GM23338 (cell line): ENCODE data around the gene RAD50. TPM values are rescaled to one million over a fixed set of nuclear protein-coding genes. Genes with fewer than 3 reads are reported as not detected.
"Not testable (repeated sequence)": the region's sequence is repeated elsewhere in the genome, so short reads cannot be mapped to it uniquely, and the experiment has no call there.

Experiments
- ATAC-seq: fragments of 200-7000 bp; cut with Tn5 transposase; 3 replicates; pipeline ENCODE4 v1.9.1; 2020
- DNase-seq: peaks from one replicate; pipeline ENCODE4 v3.0.0-alpha.2; 2015; ENCODE audit warnings: low spot score
- H2AFZ ChIP-seq: fragments of 200-600 bp; sonication (generic); 2 replicates; pipeline ENCODE4 v1.8.0; 2016; ENCODE audit warnings: antibody characterized with exemption, mild to moderate bottlenecking, moderate library complexity
- H3F3A ChIP-seq: fragments of 200-600 bp; sonication (generic); replicated peaks from 2 replicates; pipeline ENCODE4 v1.8.0; 2017; ENCODE audit warnings: antibody characterized with exemption, mixed run types, low read depth
- H3K27ac ChIP-seq: fragments of 200-600 bp; sonication (generic); 2 replicates; pipeline ENCODE4 v1.6.1; 2016; ENCODE audit warnings: low read depth
- H3K27me3 ChIP-seq: fragments of 200-600 bp; sonication (generic); 2 replicates; pipeline ENCODE4 v1.8.0; 2016; ENCODE audit warnings: mild to moderate bottlenecking, mixed run types, moderate library complexity; ENCODE audit not compliant: insufficient read depth
- H3K36me3 ChIP-seq: fragments of 200-600 bp; sonication (generic); 2 replicates; pipeline ENCODE4 v1.8.0; 2016; ENCODE audit warnings: mild to moderate bottlenecking; ENCODE audit not compliant: insufficient read depth
- H3K4me1 ChIP-seq: fragments of 200-600 bp; sonication (generic); 2 replicates; pipeline ENCODE4 v1.8.0; 2016; ENCODE audit warnings: mild to moderate bottlenecking, moderate library complexity; ENCODE audit not compliant: insufficient read depth
- H3K4me2 ChIP-seq: fragments of 200-600 bp; sonication (generic); 2 replicates; pipeline ENCODE4 v1.7.1; 2017; ENCODE audit warnings: mixed run types
- H3K4me3 ChIP-seq: fragments of 200-600 bp; sonication (generic); 2 replicates; pipeline ENCODE4 v1.6.1; 2016; ENCODE audit warnings: mixed run types
- H3K79me2 ChIP-seq: fragments of 200-600 bp; sonication (generic); replicated peaks from 2 replicates; pipeline ENCODE4 v1.8.0; 2017; ENCODE audit warnings: mild to moderate bottlenecking; ENCODE audit not compliant: insufficient read depth
- H3K9me2 ChIP-seq: fragments of 200-600 bp; sonication (generic); 2 replicates; pipeline ENCODE4 v1.8.0; 2017; ENCODE audit not compliant: insufficient read depth
- H4K20me1 ChIP-seq: fragments of 200-600 bp; sonication (generic); replicated peaks from 2 replicates; pipeline ENCODE4 v1.8.0; 2017; ENCODE audit warnings: mild to moderate bottlenecking; ENCODE audit not compliant: insufficient read depth
- H3K27ac Mint-ChIP-seq: 2 replicates; pipeline ENCODE4 v1.8.0; 2020; ENCODE audit warnings: inconsistent platforms, mild to moderate bottlenecking, moderate library complexity, mixed read lengths
- H3K27me3 Mint-ChIP-seq: 3 replicates; pipeline ENCODE4 v1.8.0; 2022; ENCODE audit warnings: low read depth, mild to moderate bottlenecking, moderate library complexity, mixed read lengths, inconsistent platforms; ENCODE audit not compliant: insufficient read depth, poor library complexity
- H3K36me3 Mint-ChIP-seq: 3 replicates; pipeline ENCODE4 v1.8.0; 2021; ENCODE audit warnings: low read depth, mild to moderate bottlenecking, inconsistent platforms, moderate library complexity, mixed read lengths
- H3K4me1 Mint-ChIP-seq: 3 replicates; pipeline ENCODE4 v1.8.0; 2020; ENCODE audit warnings: mild to moderate bottlenecking, inconsistent platforms, mixed read lengths
- H3K4me3 Mint-ChIP-seq: 3 replicates; pipeline ENCODE4 v1.8.0; 2021; ENCODE audit warnings: moderate library complexity, mild to moderate bottlenecking, inconsistent platforms, mixed read lengths
- H3K9me3 Mint-ChIP-seq: 3 replicates; pipeline ENCODE4 v1.8.0; 2020; ENCODE audit warnings: moderate library complexity, mild to moderate bottlenecking, inconsistent platforms, mixed read lengths
- EZH2 ChIP-seq: fragments of 200-600 bp; sonication (generic); IDR thresholded peaks from one replicate; pipeline ENCODE4 v1.8.0; 2017; ENCODE audit warnings: antibody characterized with exemption, mild to moderate bottlenecking, low read depth; ENCODE audit not compliant: unreplicated experiment
- EZH2phosphoT487 ChIP-seq: fragments of 200-600 bp; sonication (generic); IDR thresholded peaks from one replicate; pipeline ENCODE4 v1.8.1; 2018; ENCODE audit warnings: antibody characterized with exemption; ENCODE audit not compliant: unreplicated experiment
- NANOG ChIP-seq: IDR thresholded peaks from 2 replicates; pipeline ENCODE4 v1.6.1; 2016; ENCODE audit warnings: antibody characterized with exemption, borderline replicate concordance
- STAT1 ChIP-seq: IDR thresholded peaks from one replicate; pipeline ENCODE4 v1.6.1; 2016; ENCODE audit warnings: antibody characterized with exemption; ENCODE audit not compliant: unreplicated experiment
- polyA plus RNA-seq: library from polyadenylated mRNA; unstranded; fragments of >200 nt; fragmentation: Nextera tagmentation; extraction: Ambion mirVana; gene quantifications from 2 replicates; pipeline ENCODE4 v1.2.1, GENCODE V29; 2016
- total RNA-seq: library from RNA; depleted of rRNA; stranded (reverse); fragments of >200 nt; shearing (Covaris generic); gene quantifications from 2 replicates; pipeline ENCODE4 v1.2.3, GENCODE V29; 2014
- TF ChIP-seq, protein P1 (sequence below): IDR thresholded peaks from one replicate; pipeline ENCODE4 v1.6.1; 2018; ENCODE audit warnings: antibody characterized with exemption; ENCODE audit not compliant: unreplicated experiment
- TF ChIP-seq, protein P2 (sequence below): IDR thresholded peaks from 2 replicates; pipeline ENCODE4 v1.6.1; 2016; ENCODE audit warnings: antibody characterized with exemption
- TF ChIP-seq, protein P3 (sequence below), 2 experiments: fragments of 200-600 bp in 1 of 2; sonication (generic) in 1 of 2; conservative IDR thresholded peaks; 2 replicates each; pipeline versions ENCODE4 v1.5.1 to v1.6.1; 2016 to 2017; ENCODE audit warnings: antibody characterized with exemption in 2 of 2, low read depth in 2 of 2, mild to moderate bottlenecking in 2 of 2, moderate library complexity in 1 of 2

The RAD50 gene
- total and polyA plus RNA-seq, 2 experiments from 2014 or later, result 27.0 to 52.2 TPM

DNA sequence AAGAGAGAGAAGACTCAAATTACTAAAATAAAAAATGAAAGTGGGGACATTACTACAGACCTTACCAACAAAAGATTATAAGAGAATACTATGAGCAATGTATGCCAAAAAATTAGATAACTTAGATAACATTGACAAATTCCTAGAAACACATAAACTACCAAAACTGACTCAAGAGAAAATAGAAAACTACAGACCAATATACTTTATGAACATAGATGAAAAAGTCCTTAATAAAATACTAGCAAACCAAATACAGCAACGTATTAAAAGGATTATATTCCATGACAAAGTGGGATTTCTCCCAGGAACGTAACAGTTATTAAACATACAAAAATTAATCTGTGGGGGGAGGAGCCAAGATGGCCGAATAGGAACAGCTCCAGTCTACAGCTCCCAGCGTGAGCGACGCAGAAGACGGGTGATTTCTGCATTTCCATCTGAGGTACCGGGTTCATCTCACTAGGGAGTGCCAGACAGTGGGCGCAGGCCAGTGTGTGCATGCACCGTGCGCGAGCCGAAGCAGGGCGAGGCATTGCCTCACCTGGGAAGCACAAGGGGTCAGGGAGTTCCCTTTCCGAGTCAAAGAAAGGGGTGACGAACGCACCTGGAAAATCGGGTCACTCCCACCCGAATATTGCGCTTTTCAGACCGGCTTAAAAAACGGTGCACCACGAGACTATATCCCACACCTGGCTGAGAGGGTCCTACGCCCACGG lies 43.0 kb upstream of the RAD50 start:
- not testable (repeated sequence) for H3F3A ChIP-seq, H3K4me3 Mint-ChIP-seq, H3K4me1 ChIP-seq, H3K9me2 ChIP-seq, H3K27me3 ChIP-seq, DNase-seq, H4K20me1 ChIP-seq, H3K27ac ChIP-seq, H3K4me2 ChIP-seq, H3K27me3 Mint-ChIP-seq, H3K4me3 ChIP-seq, H3K27ac Mint-ChIP-seq, H3K4me1 Mint-ChIP-seq, H2AFZ ChIP-seq, H3K79me2 ChIP-seq, ATAC-seq, H3K36me3 ChIP-seq
- peaks cover 22% of the 10 kb centered on the region for H3K36me3 Mint-ChIP-seq
- peaks cover 25% of the 10 kb centered on the region; the same call in 2 of the 3 replicates for H3K9me3 Mint-ChIP-seq

DNA sequence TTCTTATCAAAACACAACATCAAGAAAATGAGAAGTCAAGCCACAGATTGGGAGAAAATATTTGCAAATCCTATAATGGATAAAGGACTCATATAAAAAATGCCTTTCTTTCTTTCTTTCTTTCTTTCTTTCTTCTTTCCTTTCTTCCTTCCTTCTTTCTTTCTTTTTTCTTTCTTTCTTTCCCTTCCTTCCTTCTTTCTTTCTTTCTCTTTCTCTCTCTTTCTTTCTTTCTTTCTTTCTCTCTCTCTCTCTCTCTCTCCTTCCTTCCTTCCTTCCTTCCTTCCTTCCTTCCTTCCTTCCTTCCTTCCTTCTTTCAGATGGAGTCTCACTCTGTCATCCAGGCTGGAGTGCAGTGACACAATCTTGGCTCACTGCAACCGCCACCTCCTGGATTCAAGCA lies 34.7 kb upstream of the RAD50 start:
- not testable (repeated sequence) for H3K4me3 ChIP-seq, H3K36me3 ChIP-seq, H3K27ac ChIP-seq, ATAC-seq, H3K79me2 ChIP-seq, H3K27ac Mint-ChIP-seq, H3K27me3 ChIP-seq, H2AFZ ChIP-seq, H3K4me3 Mint-ChIP-seq, H3F3A ChIP-seq, H4K20me1 ChIP-seq, DNase-seq, H3K4me1 Mint-ChIP-seq, H3K9me2 ChIP-seq, H3K36me3 Mint-ChIP-seq, H3K4me2 ChIP-seq, H3K4me1 ChIP-seq
- H3K27me3 Mint-ChIP-seq, result peaks cover 11% of the 10 kb centered on the region
- H3K9me3 Mint-ChIP-seq, result peaks cover 12% of the 10 kb centered on the region; the same call in 2 of the 3 replicates

- Mint-ChIP-seq H3K27me3 (peaks cover 11% of the 10 kb centered on the region), H3K9me3 (peaks cover 12% of the 10 kb centered on the region; the same call in 2 of the 3 replicates)
- not testable (repeated sequence) for H3K36me3 ChIP-seq, H3K36me3 Mint-ChIP-seq, H4K20me1 ChIP-seq, DNase-seq, H3K4me1 ChIP-seq, H3K27me3 ChIP-seq, ATAC-seq, H3K4me3 ChIP-seq, H3K27ac Mint-ChIP-seq, H2AFZ ChIP-seq, H3F3A ChIP-seq, H3K4me2 ChIP-seq, H3K27ac ChIP-seq, H3K9me2 ChIP-seq, H3K4me1 Mint-ChIP-seq, H3K4me3 Mint-ChIP-seq, H3K79me2 ChIP-seq
Measured at GRCh38 chr5:132524877-132525276, 31.9 kb upstream of the RAD50 start.

GRCh38 chr5:132525299-132525724 lies 31.5 kb upstream of the RAD50 start:
- Mint-ChIP-seq H3K27ac (no peak overlapping the region), H3K27me3 (peaks cover 11% of the 10 kb centered on the region), H3K4me3 (no peak overlapping the region), H3K36me3 (no peaks in the 10 kb centered on the region; the same call in 2 of the 3 replicates), H3K4me1 (no peaks in the 10 kb centered on the region), H3K9me3 (peaks cover 8% of the 10 kb centered on the region; the same call in 2 of the 3 replicates)
- Histone ChIP-seq H3K36me3 (no peaks in the 10 kb centered on the region), H3K9me2 (no peaks in the 10 kb centered on the region), H3F3A (no peaks in the 10 kb centered on the region), H2AFZ (no peak overlapping the region), H3K4me2 (no peak overlapping the region), H3K79me2 (no peaks in the 10 kb centered on the region), H3K27ac (no peak overlapping the region), H3K4me1 (no peaks in the 10 kb centered on the region), H3K27me3 (no peaks in the 10 kb centered on the region), H3K4me3 (no peak overlapping the region), H4K20me1 (no peaks in the 10 kb centered on the region)
- no peak for DNase-seq
- ATAC-seq, result no peak
- TF ChIP-seq, protein P1, sequence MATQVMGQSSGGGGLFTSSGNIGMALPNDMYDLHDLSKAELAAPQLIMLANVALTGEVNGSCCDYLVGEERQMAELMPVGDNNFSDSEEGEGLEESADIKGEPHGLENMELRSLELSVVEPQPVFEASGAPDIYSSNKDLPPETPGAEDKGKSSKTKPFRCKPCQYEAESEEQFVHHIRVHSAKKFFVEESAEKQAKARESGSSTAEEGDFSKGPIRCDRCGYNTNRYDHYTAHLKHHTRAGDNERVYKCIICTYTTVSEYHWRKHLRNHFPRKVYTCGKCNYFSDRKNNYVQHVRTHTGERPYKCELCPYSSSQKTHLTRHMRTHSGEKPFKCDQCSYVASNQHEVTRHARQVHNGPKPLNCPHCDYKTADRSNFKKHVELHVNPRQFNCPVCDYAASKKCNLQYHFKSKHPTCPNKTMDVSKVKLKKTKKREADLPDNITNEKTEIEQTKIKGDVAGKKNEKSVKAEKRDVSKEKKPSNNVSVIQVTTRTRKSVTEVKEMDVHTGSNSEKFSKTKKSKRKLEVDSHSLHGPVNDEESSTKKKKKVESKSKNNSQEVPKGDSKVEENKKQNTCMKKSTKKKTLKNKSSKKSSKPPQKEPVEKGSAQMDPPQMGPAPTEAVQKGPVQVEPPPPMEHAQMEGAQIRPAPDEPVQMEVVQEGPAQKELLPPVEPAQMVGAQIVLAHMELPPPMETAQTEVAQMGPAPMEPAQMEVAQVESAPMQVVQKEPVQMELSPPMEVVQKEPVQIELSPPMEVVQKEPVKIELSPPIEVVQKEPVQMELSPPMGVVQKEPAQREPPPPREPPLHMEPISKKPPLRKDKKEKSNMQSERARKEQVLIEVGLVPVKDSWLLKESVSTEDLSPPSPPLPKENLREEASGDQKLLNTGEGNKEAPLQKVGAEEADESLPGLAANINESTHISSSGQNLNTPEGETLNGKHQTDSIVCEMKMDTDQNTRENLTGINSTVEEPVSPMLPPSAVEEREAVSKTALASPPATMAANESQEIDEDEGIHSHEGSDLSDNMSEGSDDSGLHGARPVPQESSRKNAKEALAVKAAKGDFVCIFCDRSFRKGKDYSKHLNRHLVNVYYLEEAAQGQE, result no peak
- no peak for TF ChIP-seq EZH2phosphoT487
- TF ChIP-seq, protein P2, sequence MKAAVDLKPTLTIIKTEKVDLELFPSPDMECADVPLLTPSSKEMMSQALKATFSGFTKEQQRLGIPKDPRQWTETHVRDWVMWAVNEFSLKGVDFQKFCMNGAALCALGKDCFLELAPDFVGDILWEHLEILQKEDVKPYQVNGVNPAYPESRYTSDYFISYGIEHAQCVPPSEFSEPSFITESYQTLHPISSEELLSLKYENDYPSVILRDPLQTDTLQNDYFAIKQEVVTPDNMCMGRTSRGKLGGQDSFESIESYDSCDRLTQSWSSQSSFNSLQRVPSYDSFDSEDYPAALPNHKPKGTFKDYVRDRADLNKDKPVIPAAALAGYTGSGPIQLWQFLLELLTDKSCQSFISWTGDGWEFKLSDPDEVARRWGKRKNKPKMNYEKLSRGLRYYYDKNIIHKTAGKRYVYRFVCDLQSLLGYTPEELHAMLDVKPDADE, result no peak
- no peak for TF ChIP-seq STAT1
- TF ChIP-seq, protein P3, sequence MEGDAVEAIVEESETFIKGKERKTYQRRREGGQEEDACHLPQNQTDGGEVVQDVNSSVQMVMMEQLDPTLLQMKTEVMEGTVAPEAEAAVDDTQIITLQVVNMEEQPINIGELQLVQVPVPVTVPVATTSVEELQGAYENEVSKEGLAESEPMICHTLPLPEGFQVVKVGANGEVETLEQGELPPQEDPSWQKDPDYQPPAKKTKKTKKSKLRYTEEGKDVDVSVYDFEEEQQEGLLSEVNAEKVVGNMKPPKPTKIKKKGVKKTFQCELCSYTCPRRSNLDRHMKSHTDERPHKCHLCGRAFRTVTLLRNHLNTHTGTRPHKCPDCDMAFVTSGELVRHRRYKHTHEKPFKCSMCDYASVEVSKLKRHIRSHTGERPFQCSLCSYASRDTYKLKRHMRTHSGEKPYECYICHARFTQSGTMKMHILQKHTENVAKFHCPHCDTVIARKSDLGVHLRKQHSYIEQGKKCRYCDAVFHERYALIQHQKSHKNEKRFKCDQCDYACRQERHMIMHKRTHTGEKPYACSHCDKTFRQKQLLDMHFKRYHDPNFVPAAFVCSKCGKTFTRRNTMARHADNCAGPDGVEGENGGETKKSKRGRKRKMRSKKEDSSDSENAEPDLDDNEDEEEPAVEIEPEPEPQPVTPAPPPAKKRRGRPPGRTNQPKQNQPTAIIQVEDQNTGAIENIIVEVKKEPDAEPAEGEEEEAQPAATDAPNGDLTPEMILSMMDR (conservative IDR thresholded peaks at IDR 0.05; ENCODE audit: low read depth in 2 of 2), result no peak
- no peak for TF ChIP-seq EZH2
- TF ChIP-seq NANOG, result no peak
